Measurements from ENCODE around the gene TNIK. TPM values are rescaled to one million over a fixed set of nuclear protein-coding genes. Genes with fewer than 3 reads are reported as not detected.

The TNIK gene
- total RNA-seq, 1 experiment from 2014 or later = 7.0 TPM

DNA sequence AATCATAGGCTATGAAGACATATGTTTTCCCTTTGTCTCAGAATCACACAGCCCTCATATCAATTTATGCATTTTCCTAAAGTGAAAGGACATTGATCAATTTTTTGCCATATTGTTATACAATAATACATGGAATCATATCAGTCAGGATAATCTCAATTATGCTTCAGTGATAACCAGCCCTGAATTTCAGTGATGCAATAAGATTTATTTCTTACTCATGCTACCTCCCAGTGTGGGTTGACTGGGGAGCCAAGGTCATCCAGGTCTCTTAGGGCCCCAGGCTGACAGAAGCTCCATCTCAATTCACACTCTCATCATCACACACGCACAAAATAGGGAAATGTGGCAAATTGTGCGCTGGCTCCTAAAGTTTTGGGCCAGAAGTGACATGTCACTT, 44.2 kb upstream of the TNIK start:
- intact Hi-C loops (cut with micrococcal nuclease) = no loop called here
- BruUV-seq (replicated peaks) = no TSS peak
- DNase-seq (no peak), ATAC-seq (no peak)
- no peaks in the 10 kb centered on the region for H3K9me2 ChIP-seq (replicated peaks; ENCODE audit: low read length)
- H3K9ac ChIP-seq (ENCODE audit: low read length) = no peak overlapping the region
- no peak overlapping the region for H3K4me3 ChIP-seq (ENCODE audit: low read length)
- H3K4me1 ChIP-seq (ENCODE audit: insufficient read depth, low read length) = peaks cover 8% of the 10 kb centered on the region; the same call in 1 of the 2 replicates
- TF ChIP-seq EZH2phosphoT487 (IDR thresholded peaks at IDR 0.05; ENCODE audit: borderline replicate concordance, low read length) = no peak
- no peak for TF ChIP-seq EZH2 (IDR thresholded peaks at IDR 0.05; ENCODE audit: low read length, unreplicated experiment)
- TF ChIP-seq, protein P1, sequence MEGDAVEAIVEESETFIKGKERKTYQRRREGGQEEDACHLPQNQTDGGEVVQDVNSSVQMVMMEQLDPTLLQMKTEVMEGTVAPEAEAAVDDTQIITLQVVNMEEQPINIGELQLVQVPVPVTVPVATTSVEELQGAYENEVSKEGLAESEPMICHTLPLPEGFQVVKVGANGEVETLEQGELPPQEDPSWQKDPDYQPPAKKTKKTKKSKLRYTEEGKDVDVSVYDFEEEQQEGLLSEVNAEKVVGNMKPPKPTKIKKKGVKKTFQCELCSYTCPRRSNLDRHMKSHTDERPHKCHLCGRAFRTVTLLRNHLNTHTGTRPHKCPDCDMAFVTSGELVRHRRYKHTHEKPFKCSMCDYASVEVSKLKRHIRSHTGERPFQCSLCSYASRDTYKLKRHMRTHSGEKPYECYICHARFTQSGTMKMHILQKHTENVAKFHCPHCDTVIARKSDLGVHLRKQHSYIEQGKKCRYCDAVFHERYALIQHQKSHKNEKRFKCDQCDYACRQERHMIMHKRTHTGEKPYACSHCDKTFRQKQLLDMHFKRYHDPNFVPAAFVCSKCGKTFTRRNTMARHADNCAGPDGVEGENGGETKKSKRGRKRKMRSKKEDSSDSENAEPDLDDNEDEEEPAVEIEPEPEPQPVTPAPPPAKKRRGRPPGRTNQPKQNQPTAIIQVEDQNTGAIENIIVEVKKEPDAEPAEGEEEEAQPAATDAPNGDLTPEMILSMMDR (conservative IDR thresholded peaks at IDR 0.05; ENCODE audit: low read depth, low read length) = no peak
- H4K20me1 ChIP-seq (ENCODE audit: low read length) = no peaks in the 10 kb centered on the region
- H3K79me2 ChIP-seq (ENCODE audit: low read length) = no peaks in the 10 kb centered on the region
- H2AFZ ChIP-seq (ENCODE audit: low read length) = no peak overlapping the region
- no peak overlapping the region for H3K4me2 ChIP-seq (ENCODE audit: low read length)
- no peaks in the 10 kb centered on the region for H3K27me3 ChIP-seq (ENCODE audit: low read length)
- H3K36me3 ChIP-seq (ENCODE audit: low read depth, low read length) = no peaks in the 10 kb centered on the region
- POLR2A ChIA-PET (ENCODE audit: unreplicated experiment) = no interaction called here
- no peaks in the 10 kb centered on the region for H3F3A ChIP-seq (ENCODE audit: low read length, unreplicated experiment)
- H3K9me3 ChIP-seq (ENCODE audit: low read length) = no peaks in the 10 kb centered on the region
- no peak overlapping the region for H3K27ac ChIP-seq (ENCODE audit: low read length)
- CTCF ChIA-PET = no interaction called here

DNA sequence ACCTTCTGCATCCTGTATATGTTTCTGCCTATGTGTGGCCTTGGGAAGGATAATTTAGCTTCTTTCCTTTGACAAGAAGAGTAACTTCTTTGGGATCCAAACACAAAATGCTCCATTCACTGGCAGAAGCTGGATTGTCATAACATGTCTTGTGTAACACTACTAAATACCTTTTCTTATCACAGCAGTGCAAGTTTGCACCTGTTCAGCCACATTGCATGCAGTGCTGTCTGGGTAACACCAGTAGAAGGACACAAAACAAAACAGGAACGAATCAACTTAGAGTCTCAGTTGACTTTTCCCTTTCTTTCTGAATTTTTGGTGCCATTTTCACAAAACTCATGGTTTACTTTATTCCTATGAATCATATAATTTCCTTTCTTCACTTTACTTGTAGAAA, 43.6 kb upstream of the TNIK start:
- Histone ChIP-seq H3F3A (ENCODE audit: low read length, unreplicated experiment) (no peaks in the 10 kb centered on the region), H4K20me1 (ENCODE audit: low read length) (no peaks in the 10 kb centered on the region), H3K9me3 (ENCODE audit: low read length) (no peaks in the 10 kb centered on the region), H3K27me3 (ENCODE audit: low read length) (no peaks in the 10 kb centered on the region), H3K4me1 (ENCODE audit: insufficient read depth, low read length) (peaks cover 8% of the 10 kb centered on the region; the same call in 1 of the 2 replicates), H3K36me3 (ENCODE audit: low read depth, low read length) (no peaks in the 10 kb centered on the region), H3K4me2 (ENCODE audit: low read length) (no peak overlapping the region), H3K9ac (ENCODE audit: low read length) (no peak overlapping the region), H2AFZ (ENCODE audit: low read length) (no peak overlapping the region), H3K9me2 (replicated peaks; ENCODE audit: low read length) (no peaks in the 10 kb centered on the region), H3K27ac (ENCODE audit: low read length) (no peak overlapping the region), H3K4me3 (ENCODE audit: low read length) (no peak overlapping the region), H3K79me2 (ENCODE audit: low read length) (no peaks in the 10 kb centered on the region)
- intact Hi-C loops (cut with micrococcal nuclease) = no loop called here
- CTCF ChIA-PET = no interaction called here
- no TSS peak for BruUV-seq (replicated peaks)
- POLR2A ChIA-PET (ENCODE audit: unreplicated experiment) = no interaction called here
- TF ChIP-seq EZH2 (IDR thresholded peaks at IDR 0.05; ENCODE audit: low read length, unreplicated experiment) (no peak), EZH2phosphoT487 (IDR thresholded peaks at IDR 0.05; ENCODE audit: borderline replicate concordance, low read length) (no peak)
- TF ChIP-seq, protein P1 (conservative IDR thresholded peaks at IDR 0.05; ENCODE audit: low read depth, low read length) = no peak
- ATAC-seq (no peak), DNase-seq (no peak)

DNA sequence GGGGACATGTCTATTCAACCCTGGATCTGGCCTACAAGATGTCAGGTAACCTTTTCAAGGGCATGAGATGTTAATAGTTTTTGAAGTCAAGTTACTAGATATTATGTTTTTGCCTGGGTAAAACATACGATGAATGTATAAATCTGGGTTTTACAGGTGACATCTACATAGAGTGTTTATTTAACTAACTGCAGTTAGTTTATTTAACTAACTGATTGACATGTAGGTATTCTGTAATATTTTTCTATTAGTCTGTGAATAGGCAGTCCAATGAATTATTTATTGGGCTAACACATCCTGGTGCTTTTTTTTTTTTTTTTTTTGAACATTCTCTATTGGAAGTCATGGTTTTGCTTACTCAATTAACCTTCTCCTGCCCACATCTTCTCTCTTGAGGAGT, 38.7 kb upstream of the TNIK start:
- no peaks in the 10 kb centered on the region for H3F3A ChIP-seq (ENCODE audit: low read length, unreplicated experiment)
- H3K9ac ChIP-seq (ENCODE audit: low read length) = no peak overlapping the region
- intact Hi-C loops (cut with micrococcal nuclease) = no loop called here
- BruUV-seq (replicated peaks) = no TSS peak
- no peaks in the 10 kb centered on the region for H3K9me3 ChIP-seq (ENCODE audit: low read length)
- no peak overlapping the region for H3K27ac ChIP-seq (ENCODE audit: low read length)
- ATAC-seq = no peak
- no peaks in the 10 kb centered on the region for H3K27me3 ChIP-seq (ENCODE audit: low read length)
- POLR2A ChIA-PET (ENCODE audit: unreplicated experiment) = no interaction called here
- no peaks in the 10 kb centered on the region for H3K79me2 ChIP-seq (ENCODE audit: low read length)
- no peaks in the 10 kb centered on the region for H3K36me3 ChIP-seq (ENCODE audit: low read depth, low read length)
- H3K4me2 ChIP-seq (ENCODE audit: low read length) = no peak overlapping the region
- no peaks in the 10 kb centered on the region for H3K9me2 ChIP-seq (replicated peaks; ENCODE audit: low read length)
- no peaks in the 10 kb centered on the region for H4K20me1 ChIP-seq (ENCODE audit: low read length)
- H3K4me1 ChIP-seq (ENCODE audit: insufficient read depth, low read length) = no peaks in the 10 kb centered on the region
- CTCF ChIA-PET = no interaction called here
- no peak for DNase-seq
- H2AFZ ChIP-seq (ENCODE audit: low read length) = no peak overlapping the region
- TF ChIP-seq EZH2phosphoT487 (IDR thresholded peaks at IDR 0.05; ENCODE audit: borderline replicate concordance, low read length) = no peak
- TF ChIP-seq, protein P1 (conservative IDR thresholded peaks at IDR 0.05; ENCODE audit: low read depth, low read length) = no peak
- H3K4me3 ChIP-seq (ENCODE audit: low read length) = no peak overlapping the region
